A673 (cell line): ENCODE measurements around the gene RNGTT. TPM values are rescaled to one million over a fixed set of nuclear protein-coding genes. Genes with fewer than 3 reads are reported as not detected.

Experiments used
- BruUV-seq: library from RNA; stranded (reverse); fragments of 400-500 nt; replicated peaks from 2 replicates; lab custom pipeline; 2021; lab: Mats Ljungman, UMichigan
- CTCF ChIA-PET: fragments of 300-600 bp; sonication (Branson Sonifier 250); formaldehyde crosslinking; loops from one replicate; lab custom pipeline; 2022; ENCODE audit warnings: antibody characterized with exemption; lab: Charles Lee
- POLR2A ChIA-PET: fragments of 300-600 bp; sonication (Branson Sonifier 250); formaldehyde crosslinking; loops from one replicate; lab custom pipeline; 2022; ENCODE audit warnings: antibody characterized with exemption; ENCODE audit not compliant: low non-redundant PET; lab: Charles Lee
- DNase-seq: peaks from one replicate; pipeline ENCODE4 v3.0.0-alpha.2; 2015; ENCODE audit warnings: low spot score
- H3K27ac ChIP-seq: fragments of 200-600 bp; sonication (generic); 2 replicates; pipeline ENCODE4 v1.5.1; 2016; ENCODE audit warnings: mixed run types, low read depth, mild to moderate bottlenecking, mixed read lengths, antibody characterized with exemption, low read length; ENCODE audit not compliant: poor library complexity, severe bottlenecking
- H3K27me3 ChIP-seq: fragments of 200-600 bp; sonication (generic); replicated peaks from 2 replicates; pipeline ENCODE4 v1.6.1; 2017; ENCODE audit warnings: mixed run types, low read depth, mild to moderate bottlenecking, mixed read lengths, antibody characterized with exemption, low read length; ENCODE audit not compliant: insufficient read depth, poor library complexity
- H3K36me3 ChIP-seq: fragments of 200-600 bp; sonication (generic); 2 replicates; pipeline ENCODE4 v1.6.1; 2016; ENCODE audit warnings: mixed run types, mild to moderate bottlenecking, mixed read lengths, antibody characterized with exemption, low read length; ENCODE audit not compliant: insufficient read depth, poor library complexity, severe bottlenecking
- H3K4me1 ChIP-seq: fragments of 200-600 bp; sonication (generic); 2 replicates; pipeline ENCODE4 v1.6.1; 2017; ENCODE audit warnings: mixed run types, mild to moderate bottlenecking, mixed read lengths, antibody characterized with exemption, low read length; ENCODE audit not compliant: insufficient read depth, poor library complexity, severe bottlenecking
- H3K4me3 ChIP-seq: fragments of 200-600 bp; sonication (generic); 2 replicates; pipeline ENCODE4 v1.5.1; 2016; ENCODE audit warnings: low read depth, mixed run types, mild to moderate bottlenecking, mixed read lengths, low read length; ENCODE audit not compliant: poor library complexity, severe bottlenecking
- H3K9me3 ChIP-seq: fragments of 200-600 bp; sonication (generic); 2 replicates; pipeline ENCODE4 v1.6.1; 2016; ENCODE audit warnings: mixed run types, low read depth, mild to moderate bottlenecking, mixed read lengths, antibody characterized with exemption, low read length; ENCODE audit not compliant: poor library complexity, severe bottlenecking
- EZH2 ChIP-seq: fragments of 200-600 bp; sonication (generic); IDR thresholded peaks from 2 replicates; pipeline ENCODE4 v1.6.1; 2017; ENCODE audit warnings: borderline replicate concordance, low read depth, mild to moderate bottlenecking, mixed read lengths, antibody characterized with exemption, low read length; ENCODE audit not compliant: poor library complexity, severe bottlenecking
- intact Hi-C: fragments of 100-400 bp; cut with micrococcal nuclease; formaldehyde crosslinking; loops from one replicate; pipeline ENCODE4 v1.10.0; 2022; ENCODE audit not compliant: unreplicated experiment
- total RNA-seq: library from RNA; stranded (reverse); gene quantifications from 2 replicates; pipeline ENCODE4 v1.2.3, GENCODE V29; 2021
- TF ChIP-seq, protein P1 (sequence below): fragments of 300-800, 200-600 bp; sonication (generic); conservative IDR thresholded peaks from 2 replicates; pipeline ENCODE4 v1.5.1; 2017; ENCODE audit warnings: low read depth, mild to moderate bottlenecking, antibody characterized with exemption, low read length, moderate library complexity, mixed read lengths

Gene RNGTT
- total RNA-seq, 1 experiment from 2014 or later = 31.8 TPM

DNA sequence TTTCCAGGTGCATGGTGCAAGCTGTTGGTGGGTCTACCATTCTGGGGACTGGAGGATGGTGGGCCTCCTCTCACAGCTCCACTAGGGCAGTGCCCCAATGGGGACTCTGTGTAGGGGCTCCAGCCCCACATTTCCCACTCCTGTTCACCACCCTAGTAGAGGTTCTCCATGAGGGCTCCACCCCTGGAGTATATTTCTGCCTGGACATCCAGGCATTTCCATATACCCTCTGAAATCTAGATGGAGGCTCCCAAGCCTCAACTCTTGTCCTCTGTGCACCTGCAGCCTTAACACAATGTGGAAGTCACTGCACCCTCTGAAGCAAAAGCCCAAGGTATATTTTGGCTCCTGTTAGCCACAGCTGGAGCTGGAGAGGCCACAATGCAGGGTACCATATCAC, 393.5 kb downstream of the RNGTT start:
- H3K27me3 ChIP-seq = no peaks in the 10 kb centered on the region
- DNase-seq = no peak
- BruUV-seq = no TSS peak
- POLR2A ChIA-PET = no interaction called here
- CTCF ChIA-PET = no interaction called here
- H3K27ac ChIP-seq = no peak overlapping the region
- TF ChIP-seq, protein P1, sequence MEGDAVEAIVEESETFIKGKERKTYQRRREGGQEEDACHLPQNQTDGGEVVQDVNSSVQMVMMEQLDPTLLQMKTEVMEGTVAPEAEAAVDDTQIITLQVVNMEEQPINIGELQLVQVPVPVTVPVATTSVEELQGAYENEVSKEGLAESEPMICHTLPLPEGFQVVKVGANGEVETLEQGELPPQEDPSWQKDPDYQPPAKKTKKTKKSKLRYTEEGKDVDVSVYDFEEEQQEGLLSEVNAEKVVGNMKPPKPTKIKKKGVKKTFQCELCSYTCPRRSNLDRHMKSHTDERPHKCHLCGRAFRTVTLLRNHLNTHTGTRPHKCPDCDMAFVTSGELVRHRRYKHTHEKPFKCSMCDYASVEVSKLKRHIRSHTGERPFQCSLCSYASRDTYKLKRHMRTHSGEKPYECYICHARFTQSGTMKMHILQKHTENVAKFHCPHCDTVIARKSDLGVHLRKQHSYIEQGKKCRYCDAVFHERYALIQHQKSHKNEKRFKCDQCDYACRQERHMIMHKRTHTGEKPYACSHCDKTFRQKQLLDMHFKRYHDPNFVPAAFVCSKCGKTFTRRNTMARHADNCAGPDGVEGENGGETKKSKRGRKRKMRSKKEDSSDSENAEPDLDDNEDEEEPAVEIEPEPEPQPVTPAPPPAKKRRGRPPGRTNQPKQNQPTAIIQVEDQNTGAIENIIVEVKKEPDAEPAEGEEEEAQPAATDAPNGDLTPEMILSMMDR = no peak
- TF ChIP-seq EZH2 = no peak
- intact Hi-C loops = no loop called here
- H3K4me1 ChIP-seq = no peaks in the 10 kb centered on the region
- H3K36me3 ChIP-seq = no peaks in the 10 kb centered on the region
- H3K9me3 ChIP-seq = no peaks in the 10 kb centered on the region
- H3K4me3 ChIP-seq = no peak overlapping the region

DNA sequence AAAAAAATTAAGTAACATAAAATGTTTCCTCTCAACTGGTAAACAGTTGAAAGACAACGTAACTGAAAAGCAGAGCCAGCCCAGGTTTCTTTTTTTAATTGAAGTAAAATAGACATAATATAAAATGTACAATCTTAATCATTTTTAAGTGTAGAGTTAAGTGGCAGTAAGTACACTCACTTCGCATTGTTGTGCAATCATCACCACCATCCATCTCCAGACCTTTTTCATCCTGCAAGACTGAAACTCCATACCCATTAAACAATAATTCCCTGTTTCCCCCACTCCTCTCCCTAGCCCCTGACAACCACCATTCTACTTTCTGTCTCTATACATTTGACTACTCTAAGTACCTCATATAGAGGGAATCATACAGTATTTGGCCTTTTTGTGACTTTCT, 395.7 kb downstream of the RNGTT start:
- intact Hi-C loops = no loop called here
- ChIA-PET POLR2A (no interaction called here), CTCF (no interaction called here)
- Histone ChIP-seq H3K27ac (no peak overlapping the region), H3K4me1 (no peaks in the 10 kb centered on the region), H3K27me3 (no peaks in the 10 kb centered on the region), H3K36me3 (no peaks in the 10 kb centered on the region), H3K9me3 (no peaks in the 10 kb centered on the region), H3K4me3 (no peak overlapping the region)
- DNase-seq = no peak
- TF ChIP-seq EZH2 = no peak
- TF ChIP-seq, protein P1 = no peak
- BruUV-seq = no TSS peak

DNA sequence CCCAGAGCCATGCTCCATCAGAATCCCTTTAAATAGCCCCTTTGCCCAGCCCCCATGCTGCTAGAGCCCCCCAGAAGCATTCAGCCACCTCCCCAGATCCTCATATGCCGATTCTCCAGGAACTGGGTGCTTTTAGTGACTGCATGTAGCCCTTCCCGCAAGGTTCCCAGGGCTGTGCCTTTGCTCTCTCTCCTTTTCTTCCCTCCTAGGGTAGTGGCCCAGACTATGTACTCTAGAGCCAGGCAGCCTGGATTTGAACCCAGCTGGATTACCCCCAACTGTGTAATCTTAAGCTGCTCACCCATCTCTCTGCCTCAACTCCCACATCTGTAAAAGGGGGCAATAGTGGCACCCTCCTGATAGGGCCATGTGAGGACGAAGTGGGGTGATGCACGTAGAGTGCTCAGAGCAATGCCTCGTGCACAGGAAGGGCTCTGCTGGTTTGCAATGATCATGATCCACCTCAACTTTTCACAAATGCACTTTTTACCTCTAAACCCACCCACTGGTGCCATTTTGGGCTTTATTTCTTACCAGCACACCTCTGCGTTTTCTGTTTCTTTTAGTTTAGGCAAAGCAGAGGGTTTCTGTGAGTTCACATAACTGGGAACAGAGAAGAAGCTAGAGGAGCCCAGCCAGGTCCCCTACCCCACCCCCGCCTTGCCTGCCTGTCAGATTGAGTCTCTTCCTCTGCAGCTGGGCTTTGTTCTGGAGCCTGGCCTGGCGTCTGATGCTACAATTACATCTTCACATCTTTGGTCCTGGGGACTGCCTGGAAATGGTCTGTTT, 396.5 kb downstream of the RNGTT start:
- POLR2A ChIA-PET = no interaction called here
- H3K36me3 ChIP-seq = no peaks in the 10 kb centered on the region
- intact Hi-C loops = no loop called here
- DNase-seq = no peak
- CTCF ChIA-PET = no interaction called here
- no peaks in the 10 kb centered on the region for H3K9me3 ChIP-seq
- TF ChIP-seq EZH2 = no peak
- TF ChIP-seq, protein P1 = no peak
- no peak overlapping the region for H3K4me3 ChIP-seq
- no peaks in the 10 kb centered on the region for H3K27me3 ChIP-seq
- H3K4me1 ChIP-seq = peaks cover 5% of the 10 kb centered on the region
- H3K27ac ChIP-seq = no peak overlapping the region
- no TSS peak for BruUV-seq
